MM.1S (cell line): ENCODE measurements around the gene ATP2B1.

Experiments used
- DNase-seq: peaks from one replicate; pipeline ENCODE4 v3.0.0-alpha.2; 2015
- H2AFZ ChIP-seq: fragments of 300-600 bp; sonication (generic); 2 replicates; pipeline ENCODE4 v1.6.0; 2016; ENCODE audit warnings: antibody characterized with exemption, low read length
- H3F3A ChIP-seq: fragments of 300-600 bp; sonication (generic); 2 replicates; pipeline ENCODE4 v1.6.1; 2016; ENCODE audit warnings: mild to moderate bottlenecking, antibody characterized with exemption, low read length, moderate library complexity, mixed read lengths; ENCODE audit not compliant: insufficient read depth
- H3K27ac ChIP-seq: fragments of 300-600 bp; sonication (generic); 2 replicates; pipeline ENCODE4 v1.5.1; 2016; ENCODE audit warnings: mild to moderate bottlenecking, low read length
- H3K27me3 ChIP-seq: fragments of 300-600 bp; sonication (generic); replicated peaks from 2 replicates; pipeline ENCODE4 v1.6.0; 2016; ENCODE audit warnings: low read length; ENCODE audit not compliant: insufficient read depth
- H3K36me3 ChIP-seq: fragments of 300-600 bp; sonication (generic); replicated peaks from 2 replicates; pipeline ENCODE4 v1.6.1; 2016; ENCODE audit warnings: mild to moderate bottlenecking, low read length, mixed read lengths; ENCODE audit not compliant: insufficient read depth
- H3K4me1 ChIP-seq: fragments of 300-600 bp; sonication (generic); 2 replicates; pipeline ENCODE4 v1.6.1; 2016; ENCODE audit warnings: low read length, mixed read lengths
- H3K4me2 ChIP-seq: fragments of 300-600 bp; sonication (generic); 2 replicates; pipeline ENCODE4 v1.6.0; 2016; ENCODE audit warnings: low read depth, low read length
- H3K4me3 ChIP-seq: fragments of 300-600 bp; sonication (generic); 2 replicates; pipeline ENCODE4 v1.5.1; 2016; ENCODE audit warnings: low read length, mixed read lengths
- H3K79me2 ChIP-seq: fragments of 300-600 bp; sonication (generic); 2 replicates; pipeline ENCODE4 v1.6.1; 2016; ENCODE audit warnings: mixed run types, low read length, mixed read lengths
- H3K9ac ChIP-seq: fragments of 300-600 bp; sonication (generic); 2 replicates; pipeline ENCODE4 v1.6.1; 2016; ENCODE audit warnings: low read length, mixed read lengths
- H3K9me2 ChIP-seq: fragments of 300-600 bp; sonication (generic); replicated peaks from 2 replicates; pipeline ENCODE4 v1.6.1; 2016; ENCODE audit warnings: mild to moderate bottlenecking, low read length, mixed read lengths; ENCODE audit not compliant: insufficient read depth
- H3K9me3 ChIP-seq: fragments of 300-600 bp; sonication (generic); replicated peaks from 2 replicates; pipeline ENCODE4 v1.6.1; 2016; ENCODE audit warnings: mild to moderate bottlenecking, low read length, mixed read lengths; ENCODE audit not compliant: insufficient read depth
- H4K20me1 ChIP-seq: fragments of 300-600 bp; sonication (generic); 2 replicates; pipeline ENCODE4 v1.6.1; 2016; ENCODE audit warnings: mild to moderate bottlenecking, low read length, moderate library complexity, mixed read lengths; ENCODE audit not compliant: insufficient read depth
- CTCF ChIP-seq: fragments of 300-600 bp; sonication (generic); IDR thresholded peaks from 2 replicates; pipeline ENCODE4 v1.5.1; 2016; ENCODE audit warnings: antibody characterized with exemption, low read length, mixed read lengths
- EZH2 ChIP-seq: fragments of 300-600 bp; sonication (generic); optimal IDR thresholded peaks from 2 replicates; pipeline ENCODE3; 2017; ENCODE audit warnings: low read depth, mild to moderate bottlenecking, antibody characterized with exemption, low read length, mixed read lengths
- EZH2phosphoT487 ChIP-seq: fragments of 300-600 bp; sonication (generic); IDR thresholded peaks from 2 replicates; pipeline ENCODE4 v1.6.1; 2018; ENCODE audit warnings: antibody characterized with exemption, low read length

ATP2B1 gene

GRCh38 chr12:89690925-89691324 lies 17.7 kb downstream of the ATP2B1 start:
- Histone ChIP-seq H3K4me2 (no peak overlapping the region), H2AFZ (no peak overlapping the region), H3K27me3 (no peaks in the 10 kb centered on the region), H3K9me3 (no peaks in the 10 kb centered on the region), H3K9ac (no peak overlapping the region), H3K79me2 (peaks cover 87% of the 10 kb centered on the region), H3K9me2 (no peaks in the 10 kb centered on the region), H3K27ac (no peak overlapping the region), H3F3A (no peaks in the 10 kb centered on the region), H3K36me3 (no peaks in the 10 kb centered on the region), H3K4me3 (no peak overlapping the region), H4K20me1 (no peaks in the 10 kb centered on the region), H3K4me1 (no peaks in the 10 kb centered on the region)
- no peak for TF ChIP-seq CTCF
- TF ChIP-seq EZH2phosphoT487 = no peak
- TF ChIP-seq EZH2 = no peak
- DNase-seq = no peak

GRCh38 chr12:89689306-89689705 lies 19.3 kb downstream of the ATP2B1 start:
- no peak for TF ChIP-seq EZH2
- TF ChIP-seq EZH2phosphoT487 = no peak
- TF ChIP-seq CTCF = no peak
- no peaks in the 10 kb centered on the region for H3K9me3 ChIP-seq
- H3K4me2 ChIP-seq = no peak overlapping the region
- H3K4me3 ChIP-seq = no peak overlapping the region
- no peak overlapping the region for H3K27ac ChIP-seq
- no peaks in the 10 kb centered on the region for H3K9me2 ChIP-seq
- H3K9ac ChIP-seq = no peak overlapping the region
- H3K4me1 ChIP-seq = no peaks in the 10 kb centered on the region
- H3K27me3 ChIP-seq = no peaks in the 10 kb centered on the region
- H3K79me2 ChIP-seq = peaks cover 86% of the 10 kb centered on the region
- H2AFZ ChIP-seq = no peak overlapping the region
- H3K36me3 ChIP-seq = no peaks in the 10 kb centered on the region
- DNase-seq = no peak
- H4K20me1 ChIP-seq = no peaks in the 10 kb centered on the region
- H3F3A ChIP-seq = no peaks in the 10 kb centered on the region

- Histone ChIP-seq H3K9ac (no peak overlapping the region), H2AFZ (no peak overlapping the region), H3K36me3 (no peaks in the 10 kb centered on the region), H3K9me2 (no peaks in the 10 kb centered on the region), H4K20me1 (no peaks in the 10 kb centered on the region), H3K27me3 (no peaks in the 10 kb centered on the region), H3K4me1 (no peaks in the 10 kb centered on the region), H3K27ac (no peak overlapping the region), H3K9me3 (no peaks in the 10 kb centered on the region), H3K4me3 (no peak overlapping the region), H3F3A (no peaks in the 10 kb centered on the region), H3K79me2 (peaks cover 78% of the 10 kb centered on the region), H3K4me2 (no peak overlapping the region)
- no peak for TF ChIP-seq CTCF
- no peak for TF ChIP-seq EZH2
- no peak for TF ChIP-seq EZH2phosphoT487
- DNase-seq = no peak
Measured at GRCh38 chr12:89686311-89686710, 22.3 kb downstream of the ATP2B1 start.
